EL (cell line): ENCODE results near the gene FBXO46.

Experiments used
- DNase-seq: peaks from one replicate; pipeline ENCODE4 v3.0.0-alpha.2; 2016

FBXO46 gene

GRCh38 chr19:45681391-45682015 lies 49.2 kb downstream of the FBXO46 start:
- peak; percentile 83 for DNase-seq

DNA sequence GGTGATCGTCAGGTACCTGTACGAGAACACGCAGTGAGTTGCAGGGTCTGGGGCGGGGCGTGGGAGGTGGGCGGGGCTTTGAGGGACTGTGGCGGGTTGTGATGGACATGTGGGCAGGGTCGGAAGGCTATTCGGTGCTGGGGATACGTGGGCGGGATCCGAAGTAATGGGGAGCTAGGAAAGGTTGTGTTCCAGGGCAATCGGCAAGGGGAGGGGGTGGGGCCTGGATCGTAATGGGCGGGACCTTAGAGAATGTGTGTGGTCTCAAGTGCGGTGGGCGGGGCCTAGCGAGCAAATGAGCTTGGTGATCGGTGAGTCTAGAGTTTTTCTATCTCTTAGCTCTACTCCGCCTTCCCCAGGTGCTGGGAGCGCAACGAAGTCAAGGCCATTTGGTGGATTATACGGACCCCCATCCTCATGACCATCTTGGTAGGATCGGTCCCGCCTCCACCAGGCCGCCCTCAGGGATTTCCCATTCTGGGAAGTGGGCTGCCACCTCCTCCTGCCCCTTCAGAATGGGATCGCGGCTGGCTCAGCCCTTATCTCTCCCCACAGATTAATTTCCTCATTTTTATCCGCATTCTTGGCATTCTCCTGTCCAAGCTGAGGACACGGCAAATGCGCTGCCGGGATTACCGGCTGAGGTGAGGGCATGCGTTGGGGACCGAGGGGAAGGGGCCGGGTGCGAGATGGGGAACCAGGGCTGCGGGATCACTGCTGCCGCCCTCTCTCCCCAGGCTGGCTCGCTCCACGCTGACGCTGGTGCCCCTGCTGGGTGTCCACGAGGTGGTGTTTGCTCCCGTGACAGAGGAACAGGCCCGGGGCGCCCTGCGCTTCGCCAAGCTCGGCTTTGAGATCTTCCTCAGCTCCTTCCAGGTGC lies 53.1 kb downstream of the FBXO46 start:
- DNase-seq, result peak; percentile 95

DNA sequence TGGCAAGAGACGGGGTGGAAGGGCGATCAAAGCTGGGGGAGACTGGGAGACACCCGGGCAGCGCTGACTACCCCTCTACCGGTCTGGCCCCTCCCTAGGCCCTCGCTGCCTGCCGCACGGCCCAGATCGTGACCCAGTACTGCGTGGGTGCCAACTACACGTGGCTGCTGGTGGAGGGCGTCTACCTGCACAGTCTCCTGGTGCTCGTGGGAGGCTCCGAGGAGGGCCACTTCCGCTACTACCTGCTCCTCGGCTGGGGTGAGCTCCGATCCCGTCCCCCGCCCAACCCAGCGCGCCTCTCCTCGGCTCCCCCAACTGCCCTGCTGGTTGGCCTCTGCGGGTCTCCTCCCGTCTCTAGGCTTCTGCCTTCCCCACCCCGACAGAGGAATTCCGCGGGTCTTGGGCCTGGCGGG lies 53.8 kb downstream of the FBXO46 start:
- no peak for DNase-seq

DNA sequence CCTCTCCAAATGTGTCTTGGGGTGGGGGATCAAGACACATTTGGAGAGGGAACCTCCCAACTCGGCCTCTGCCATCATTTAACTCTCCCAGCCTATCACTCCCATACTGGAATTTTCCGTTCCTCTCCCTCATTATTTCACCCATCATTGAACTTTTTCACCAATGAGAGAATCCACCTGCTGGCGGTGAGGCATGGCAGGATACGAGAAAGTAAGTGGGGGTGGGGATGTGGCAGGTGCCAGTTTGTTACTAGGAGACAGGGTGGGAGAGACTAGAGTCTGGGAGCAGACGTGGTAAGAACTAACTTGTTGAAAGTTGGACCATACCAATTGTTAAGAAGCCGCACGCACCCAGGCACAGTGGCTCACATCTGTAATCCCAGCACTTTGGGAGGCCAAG lies 55.8 kb downstream of the FBXO46 start:
- no peak for DNase-seq

- peak; percentile 77 for DNase-seq
These were observed 59.8 kb downstream of the FBXO46 start for GRCh38 chr19:45670670-45671453.

DNA sequence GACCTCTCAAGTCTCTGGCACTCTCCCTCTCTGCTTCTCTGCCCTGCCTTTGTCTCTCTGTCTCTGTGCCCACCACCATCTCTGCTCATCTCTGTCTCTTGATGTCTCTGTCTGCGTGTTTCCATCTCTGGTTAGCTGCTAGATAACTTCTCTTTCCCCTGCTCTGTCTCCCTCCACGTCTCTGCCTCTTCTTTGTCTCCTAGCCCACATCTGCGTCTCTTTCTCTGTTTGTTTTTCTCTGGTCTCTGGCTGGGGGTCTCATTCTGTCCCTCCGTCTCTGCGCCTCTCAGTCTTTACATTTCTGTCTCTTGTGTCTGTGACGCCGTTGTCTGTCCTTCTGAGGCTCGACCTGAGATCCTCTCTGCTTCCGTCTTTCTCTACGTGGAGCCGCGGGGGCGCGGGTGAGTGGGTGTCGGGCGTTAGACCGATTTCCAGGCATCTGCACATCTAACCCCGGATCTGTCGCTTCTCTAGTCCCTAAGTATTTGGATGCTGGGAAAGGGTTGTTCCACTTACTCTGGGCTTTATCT lies 62.3 kb downstream of the FBXO46 start:
- DNase-seq, result no peak

- peak; percentile 37 for DNase-seq
These were observed 62.9 kb downstream of the FBXO46 start, which contains the start of gene GIPR for GRCh38 chr19:45667620-45668341. Gene GIPR (plus strand): TSS chr19:45668221. CDS start chr19:45669521, 1,300 bp downstream.

DNA sequence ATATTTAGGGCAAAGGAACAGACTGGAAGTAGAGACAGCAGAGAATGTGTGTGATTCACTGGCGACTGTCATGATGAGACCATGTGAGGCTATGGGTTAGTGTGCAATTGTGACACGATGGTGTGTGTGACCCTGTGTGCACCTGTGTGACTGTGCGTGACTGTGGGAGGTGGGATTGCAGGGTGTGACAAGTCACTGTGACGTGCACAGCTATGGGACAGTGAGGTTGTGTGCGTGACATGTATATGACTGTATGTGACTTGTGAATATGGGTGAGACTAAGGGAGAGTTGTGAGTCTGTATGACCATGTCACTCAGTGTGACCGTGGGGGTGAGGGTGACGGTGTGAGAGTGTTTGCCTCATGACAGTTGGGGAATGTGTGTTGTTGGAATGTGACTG lies 66.1 kb downstream of the FBXO46 start:
- no peak for DNase-seq

DNA sequence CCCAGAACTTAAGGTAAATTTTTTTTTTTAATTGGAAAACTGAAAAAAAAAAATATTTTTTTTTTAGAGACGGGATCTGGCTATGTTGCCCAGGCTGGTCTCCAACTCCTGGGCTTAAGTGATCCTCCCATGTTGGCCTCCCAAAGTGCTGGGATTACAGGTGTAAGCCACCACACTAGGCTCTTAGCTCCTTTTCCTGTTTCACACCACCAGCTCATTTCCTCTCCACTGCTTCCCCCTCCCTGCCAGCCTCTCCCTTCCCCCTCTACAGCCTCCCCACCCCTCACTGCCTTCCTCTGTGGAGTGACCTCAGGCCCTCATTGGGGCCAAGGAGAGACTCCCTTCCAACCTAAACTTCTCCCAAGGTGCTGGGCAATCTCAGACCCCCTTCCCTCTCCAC lies 66.9 kb downstream of the FBXO46 start:
- DNase-seq, result no peak

DNA sequence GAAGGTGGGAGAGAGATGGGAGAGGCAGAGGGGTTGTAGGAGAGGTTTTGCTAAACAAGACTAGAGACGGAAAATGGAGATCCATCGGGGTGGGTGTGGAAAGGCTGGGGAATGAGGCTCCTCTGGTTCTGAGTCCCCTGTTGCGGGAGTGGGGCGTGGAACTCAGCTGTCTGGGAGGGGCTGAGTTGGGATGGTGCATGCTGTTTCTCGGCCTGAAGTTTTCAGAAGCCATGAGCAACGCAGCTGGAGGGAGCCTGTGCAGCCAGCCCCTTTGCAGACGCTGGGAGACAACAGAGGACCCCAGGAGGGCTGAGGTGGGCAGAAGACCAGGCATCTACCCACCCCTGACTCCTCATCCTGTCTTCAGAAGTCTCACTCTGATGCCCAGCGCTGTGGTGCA lies 70.1 kb downstream of the FBXO46 start:
- no peak for DNase-seq
